Measurements from ENCODE around the gene ZSCAN10.
"Not testable (repeated sequence)": the region's sequence is repeated elsewhere in the genome, so short reads cannot be mapped to it uniquely, and the experiment has no call there.

ZSCAN10 gene

DNA sequence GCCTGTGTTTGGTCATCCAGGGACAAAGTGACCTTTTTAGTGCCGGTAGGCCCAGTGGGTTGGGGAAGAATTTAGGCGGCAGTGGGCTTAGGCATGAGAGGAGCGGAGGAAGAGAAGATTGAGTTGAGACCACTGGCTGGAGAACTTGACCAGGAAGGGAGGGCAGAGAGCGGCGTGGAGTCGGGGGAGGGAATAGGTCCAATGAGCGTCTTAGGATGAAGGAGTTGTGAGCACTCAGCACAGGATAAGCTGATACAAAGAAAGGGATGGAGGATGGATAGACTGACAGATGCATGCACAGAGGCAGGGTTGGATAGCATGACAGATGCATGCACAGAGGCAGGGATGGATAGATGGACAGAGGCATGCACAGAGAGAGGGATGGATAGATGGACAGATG lies 25.6 kb downstream of the ZSCAN10 start:
- TF ChIP-seq, protein P1, sequence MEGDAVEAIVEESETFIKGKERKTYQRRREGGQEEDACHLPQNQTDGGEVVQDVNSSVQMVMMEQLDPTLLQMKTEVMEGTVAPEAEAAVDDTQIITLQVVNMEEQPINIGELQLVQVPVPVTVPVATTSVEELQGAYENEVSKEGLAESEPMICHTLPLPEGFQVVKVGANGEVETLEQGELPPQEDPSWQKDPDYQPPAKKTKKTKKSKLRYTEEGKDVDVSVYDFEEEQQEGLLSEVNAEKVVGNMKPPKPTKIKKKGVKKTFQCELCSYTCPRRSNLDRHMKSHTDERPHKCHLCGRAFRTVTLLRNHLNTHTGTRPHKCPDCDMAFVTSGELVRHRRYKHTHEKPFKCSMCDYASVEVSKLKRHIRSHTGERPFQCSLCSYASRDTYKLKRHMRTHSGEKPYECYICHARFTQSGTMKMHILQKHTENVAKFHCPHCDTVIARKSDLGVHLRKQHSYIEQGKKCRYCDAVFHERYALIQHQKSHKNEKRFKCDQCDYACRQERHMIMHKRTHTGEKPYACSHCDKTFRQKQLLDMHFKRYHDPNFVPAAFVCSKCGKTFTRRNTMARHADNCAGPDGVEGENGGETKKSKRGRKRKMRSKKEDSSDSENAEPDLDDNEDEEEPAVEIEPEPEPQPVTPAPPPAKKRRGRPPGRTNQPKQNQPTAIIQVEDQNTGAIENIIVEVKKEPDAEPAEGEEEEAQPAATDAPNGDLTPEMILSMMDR (IDR thresholded peaks at IDR 0.05; ENCODE audit: control extremely low read depth, extremely low read depth, low read depth, missing control alignments) = no peak
- no peak for DNase-seq (ENCODE audit: extremely low spot score)
- CTCF ChIA-PET = no interaction called here
- POLR2A ChIA-PET = no interaction called here

DNA sequence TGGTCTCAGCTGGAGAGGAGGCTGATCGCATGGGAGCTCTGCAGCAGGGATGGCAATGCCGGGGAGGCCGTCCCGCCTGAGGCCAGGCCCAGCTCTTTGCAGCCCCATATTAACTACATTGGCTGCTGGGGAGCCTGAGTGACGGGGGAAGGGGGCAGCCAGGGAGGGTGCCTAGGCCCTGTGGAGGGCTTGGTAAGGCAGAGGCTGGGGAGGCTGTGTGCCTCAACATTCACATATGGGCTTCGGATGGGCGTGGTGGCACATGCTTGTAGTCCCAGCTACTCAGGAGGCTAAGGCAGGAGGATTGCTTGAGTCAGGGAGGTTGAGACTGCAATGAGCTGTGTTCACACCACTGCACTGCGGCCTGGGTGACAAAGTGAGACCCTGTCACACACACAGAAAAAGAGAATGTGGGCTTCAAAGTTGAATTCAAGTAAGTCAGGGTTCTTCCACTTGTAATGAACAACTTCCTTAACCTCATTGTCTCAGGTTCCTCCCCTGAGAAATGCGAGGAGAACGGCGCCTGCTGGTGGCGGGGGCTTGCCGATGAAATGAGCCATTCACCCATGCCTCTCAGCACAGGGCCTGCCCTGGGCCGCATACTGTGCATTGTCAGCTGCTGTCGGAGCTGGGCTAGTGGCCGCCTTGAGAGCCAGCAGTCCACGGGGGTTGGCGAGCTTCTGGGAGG lies 26.4 kb downstream of the ZSCAN10 start:
- POLR2A ChIA-PET; CTCF ChIA-PET; DNase-seq (ENCODE audit: extremely low spot score): not testable (repeated sequence)
- TF ChIP-seq, protein P1 (IDR thresholded peaks at IDR 0.05; ENCODE audit: control extremely low read depth, extremely low read depth, low read depth, missing control alignments) = peak; percentile 21

DNA sequence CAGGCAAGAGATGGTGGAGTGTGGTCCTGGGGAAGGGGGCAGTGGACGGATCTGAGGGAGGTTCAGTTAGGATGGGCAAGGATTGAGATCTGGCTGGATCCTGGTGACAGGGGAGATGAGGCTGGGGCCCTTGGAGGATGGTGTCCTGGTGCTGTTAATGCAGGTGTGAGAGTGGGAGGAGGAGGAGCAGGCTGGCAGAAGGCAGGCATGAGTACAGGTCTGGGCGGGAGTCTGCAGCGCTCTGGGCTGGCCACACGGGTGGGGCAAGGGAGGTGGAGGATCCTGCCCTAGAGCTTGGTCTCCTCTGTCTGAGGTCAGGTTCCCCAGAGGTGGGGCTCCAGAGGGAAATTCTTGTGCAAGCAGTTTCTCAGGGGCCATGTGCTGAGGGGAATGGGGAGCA lies 26.9 kb downstream of the ZSCAN10 start:
- POLR2A ChIA-PET; DNase-seq (ENCODE audit: extremely low spot score); CTCF ChIA-PET: not testable (repeated sequence)

DNA sequence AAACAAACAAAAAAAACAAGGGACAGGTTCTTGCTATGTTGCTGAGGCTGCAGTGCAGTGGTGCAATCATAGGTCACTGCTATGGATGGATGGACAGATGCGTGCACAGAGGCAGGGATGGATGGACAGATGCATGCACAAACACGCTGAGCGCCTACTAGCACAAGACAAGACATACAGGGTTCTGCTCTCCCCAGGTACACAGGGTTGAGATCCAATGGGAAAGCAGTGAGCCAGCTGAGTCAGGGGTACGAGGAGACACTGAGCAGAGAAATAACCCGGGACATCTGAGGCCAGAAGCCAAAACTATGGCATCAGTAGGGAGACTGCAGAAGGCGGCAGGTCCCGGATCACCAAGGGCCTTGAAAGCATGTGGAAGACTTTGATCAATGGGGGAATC lies 27.4 kb downstream of the ZSCAN10 start:
- no peak for DNase-seq (ENCODE audit: extremely low spot score)
- ChIA-PET POLR2A (no interaction called here), CTCF (interaction anchor here (1.2 kb wide), 1 partner anchor 58 kb away, joined by 3 read pairs; no protein-coding TSS in a partner anchor)
- TF ChIP-seq, protein P1 (IDR thresholded peaks at IDR 0.05; ENCODE audit: control extremely low read depth, extremely low read depth, low read depth, missing control alignments) = no peak

DNA sequence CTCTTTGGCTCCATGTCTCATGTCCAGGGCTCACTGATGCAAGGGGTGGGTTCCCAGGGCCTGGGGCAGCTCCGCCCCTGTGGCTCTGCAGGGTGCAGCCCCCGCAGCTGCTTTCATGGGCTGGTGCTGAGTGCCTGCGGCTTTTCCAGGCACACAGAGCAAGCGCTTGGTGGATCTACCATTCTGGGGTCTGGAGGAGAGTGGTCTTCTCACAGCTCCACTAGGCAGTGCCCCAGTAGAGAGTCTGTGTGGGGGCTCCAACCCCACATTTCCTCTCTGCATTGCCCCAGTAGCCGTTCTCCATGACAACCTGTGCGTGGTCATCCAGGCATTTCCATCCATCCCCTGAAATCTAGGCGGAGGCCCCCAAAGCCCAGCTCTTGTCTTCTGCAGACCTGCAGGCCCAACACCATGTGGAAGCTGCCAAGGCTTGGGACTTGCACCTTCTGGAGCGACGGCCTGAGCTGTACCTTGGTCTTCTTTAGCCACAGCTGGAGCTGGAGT lies 28.4 kb downstream of the ZSCAN10 start:
- DNase-seq (ENCODE audit: extremely low spot score) = no peak
- TF ChIP-seq, protein P1 (IDR thresholded peaks at IDR 0.05; ENCODE audit: control extremely low read depth, extremely low read depth, low read depth, missing control alignments) = no peak
- ChIA-PET POLR2A (no interaction called here), CTCF (interaction anchor here (0.9 to 1.5 kb wide), 4 partner anchors 12 to 59 kb away, joined by 3 to 6 read pairs (median 3); no protein-coding TSS in a partner anchor)

DNA sequence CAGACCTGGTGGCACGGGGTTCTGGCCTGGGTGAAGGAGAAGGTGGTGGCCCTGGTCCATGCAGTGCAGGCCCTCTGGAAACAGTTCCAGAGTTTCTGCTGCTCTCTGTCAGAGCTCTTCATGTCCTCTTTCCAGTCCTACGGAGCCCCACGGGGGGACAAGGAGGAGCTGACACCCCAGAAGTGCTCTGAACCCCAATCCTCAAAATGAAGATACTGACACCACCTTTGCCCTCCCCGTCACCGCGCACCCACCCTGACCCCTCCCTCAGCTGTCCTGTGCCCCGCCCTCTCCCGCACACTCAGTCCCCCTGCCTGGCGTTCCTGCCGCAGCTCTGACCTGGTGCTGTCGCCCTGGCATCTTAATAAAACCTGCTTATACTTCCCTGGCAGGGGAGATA lies 29.9 kb downstream of the ZSCAN10 start:
- POLR2A ChIA-PET; DNase-seq (ENCODE audit: extremely low spot score): not testable (repeated sequence)
- CTCF ChIA-PET = interaction anchor here (0.9 to 2.3 kb wide), 2 partner anchors 9 to 10 kb away, joined by 3 to 11 read pairs; no protein-coding TSS in a partner anchor

DNA sequence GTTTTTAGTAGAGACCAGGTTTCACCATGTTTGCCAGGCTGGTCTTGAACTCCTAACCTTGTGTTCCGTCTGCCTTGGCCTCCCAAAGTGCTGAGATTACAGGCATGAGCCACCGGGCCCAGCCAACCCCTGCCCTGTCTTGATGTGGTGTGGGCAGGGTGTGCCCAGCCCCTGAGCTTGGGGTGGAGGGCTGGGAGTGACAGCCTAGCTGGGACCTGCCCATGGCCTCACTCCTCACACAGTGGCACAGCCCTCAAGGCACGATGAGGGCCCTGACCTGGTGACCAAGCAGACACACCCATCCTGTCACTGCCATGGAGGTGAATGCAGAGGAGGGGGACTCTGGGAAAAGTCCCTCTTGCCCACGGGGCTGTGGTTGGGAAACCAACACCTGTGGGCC lies 30.6 kb downstream of the ZSCAN10 start:
- TF ChIP-seq, protein P1 (IDR thresholded peaks at IDR 0.05; ENCODE audit: control extremely low read depth, extremely low read depth, low read depth, missing control alignments) = no peak
- ChIA-PET POLR2A (no interaction called here), CTCF (interaction anchor here (2.3 kb wide), 1 partner anchor 9 kb away, joined by 11 read pairs; no protein-coding TSS in a partner anchor)
- no peak for DNase-seq (ENCODE audit: extremely low spot score)

Data from GM10248 (cell line).